GM12873 (cell line): Measurements from ENCODE around the gene PDE6B.

Experiments
- TF ChIP-seq, protein P1 (sequence below): IDR thresholded peaks from 2 replicates; pipeline ENCODE4 v1.5.1; 2012; ENCODE audit warnings: low read depth, mild to moderate bottlenecking, moderate library complexity, low read length, control low read depth; ENCODE audit not compliant: insufficient read depth; ENCODE audit errors: missing control alignments

Gene PDE6B

DNA sequence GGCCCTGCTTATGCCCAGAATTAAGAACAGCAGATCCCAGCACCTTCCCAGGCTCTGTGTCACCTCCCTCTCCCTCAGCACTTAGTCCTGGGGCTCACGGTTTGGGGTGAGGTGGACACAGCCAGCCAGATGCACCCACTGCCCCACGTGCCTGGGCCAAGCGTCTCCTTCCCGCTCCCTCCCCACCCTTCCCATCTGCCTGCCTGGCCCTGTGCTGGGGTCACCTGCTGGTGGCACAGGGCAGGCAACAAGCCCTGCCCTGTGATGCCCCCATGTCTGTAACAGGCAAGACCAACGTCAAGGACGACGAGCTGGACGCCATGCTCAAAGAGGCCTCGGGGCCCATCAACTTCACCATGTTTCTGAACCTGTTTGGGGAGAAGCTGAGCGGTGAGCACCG lies 54.3 kb downstream of the PDE6B start:
- TF ChIP-seq, protein P1, sequence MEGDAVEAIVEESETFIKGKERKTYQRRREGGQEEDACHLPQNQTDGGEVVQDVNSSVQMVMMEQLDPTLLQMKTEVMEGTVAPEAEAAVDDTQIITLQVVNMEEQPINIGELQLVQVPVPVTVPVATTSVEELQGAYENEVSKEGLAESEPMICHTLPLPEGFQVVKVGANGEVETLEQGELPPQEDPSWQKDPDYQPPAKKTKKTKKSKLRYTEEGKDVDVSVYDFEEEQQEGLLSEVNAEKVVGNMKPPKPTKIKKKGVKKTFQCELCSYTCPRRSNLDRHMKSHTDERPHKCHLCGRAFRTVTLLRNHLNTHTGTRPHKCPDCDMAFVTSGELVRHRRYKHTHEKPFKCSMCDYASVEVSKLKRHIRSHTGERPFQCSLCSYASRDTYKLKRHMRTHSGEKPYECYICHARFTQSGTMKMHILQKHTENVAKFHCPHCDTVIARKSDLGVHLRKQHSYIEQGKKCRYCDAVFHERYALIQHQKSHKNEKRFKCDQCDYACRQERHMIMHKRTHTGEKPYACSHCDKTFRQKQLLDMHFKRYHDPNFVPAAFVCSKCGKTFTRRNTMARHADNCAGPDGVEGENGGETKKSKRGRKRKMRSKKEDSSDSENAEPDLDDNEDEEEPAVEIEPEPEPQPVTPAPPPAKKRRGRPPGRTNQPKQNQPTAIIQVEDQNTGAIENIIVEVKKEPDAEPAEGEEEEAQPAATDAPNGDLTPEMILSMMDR, result no peak

DNA sequence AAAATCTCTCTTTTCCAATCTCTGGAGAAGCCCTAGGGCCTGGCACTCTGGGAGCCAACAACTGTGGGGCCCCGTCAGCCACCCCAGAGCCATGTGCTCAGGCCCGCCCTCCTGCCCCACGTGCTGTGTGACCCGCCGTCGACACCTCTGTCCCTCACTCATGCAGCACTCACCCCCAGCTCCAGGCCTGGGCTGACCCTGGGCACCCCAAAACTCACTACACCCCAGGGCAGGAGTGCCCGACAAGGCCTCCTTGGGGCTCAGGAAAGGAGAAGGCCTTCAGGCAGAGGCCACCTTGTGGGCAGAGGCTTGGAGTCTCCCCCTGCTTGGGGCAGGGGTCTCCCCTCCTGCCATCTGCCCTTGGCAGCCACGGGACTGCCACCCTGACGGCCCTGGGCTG lies 54.7 kb downstream of the PDE6B start:
- TF ChIP-seq, protein P1, result no peak

DNA sequence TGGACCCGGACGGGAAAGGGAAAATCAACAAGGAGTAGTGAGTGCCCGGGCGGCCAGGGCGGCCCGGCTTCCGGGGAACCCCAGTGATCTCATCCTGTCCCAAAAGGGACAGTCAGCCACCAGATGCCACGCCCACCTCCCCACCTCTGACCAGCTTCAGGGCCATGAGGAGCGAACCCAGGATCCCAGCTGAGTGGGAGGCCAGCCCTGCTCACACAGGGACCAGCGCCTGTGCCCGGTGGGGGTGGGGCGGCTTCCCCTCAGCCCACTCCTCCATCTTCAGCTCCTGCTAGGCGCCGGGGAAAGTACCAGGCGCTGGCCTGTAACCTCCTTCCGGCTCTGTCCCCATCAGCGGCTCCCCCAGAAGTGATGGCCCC lies 55.2 kb downstream of the PDE6B start:
- TF ChIP-seq, protein P1, result no peak

DNA sequence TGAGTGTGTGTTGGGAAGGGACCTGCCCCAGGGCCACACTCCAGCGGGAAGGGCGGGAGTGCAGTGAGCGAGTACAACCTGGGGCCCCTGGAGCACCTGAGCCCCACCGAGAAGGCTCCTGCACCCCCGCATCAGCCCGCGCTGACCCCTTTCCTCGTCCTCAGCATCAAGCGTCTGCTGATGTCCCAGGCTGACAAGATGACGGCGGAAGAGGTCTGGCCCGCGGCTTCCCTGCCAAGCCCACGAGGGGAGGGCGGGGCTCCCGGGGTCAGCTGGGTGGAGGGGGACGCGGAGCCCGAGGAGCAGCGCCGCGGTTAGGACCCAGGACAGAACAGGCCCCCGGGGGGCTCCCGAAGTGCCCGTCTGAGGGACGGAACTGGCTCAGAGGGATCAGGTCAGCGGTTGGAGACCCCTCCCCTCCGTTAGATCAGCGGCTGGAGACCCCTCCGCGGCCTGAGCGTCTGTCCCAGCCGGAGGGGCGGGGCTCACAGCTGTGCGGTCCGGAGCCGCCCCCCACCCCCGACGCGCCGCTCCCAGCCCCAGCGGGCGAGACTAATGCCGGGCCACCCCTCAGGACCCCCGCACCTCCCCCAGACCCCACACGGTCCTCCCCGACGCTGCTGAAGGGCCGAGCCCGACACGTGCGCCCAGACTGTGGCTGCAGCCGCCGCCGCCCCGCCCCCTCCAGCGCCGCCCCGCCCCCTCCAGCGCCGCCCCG lies 55.7 kb downstream of the PDE6B start:
- TF ChIP-seq, protein P1, result no peak

DNA sequence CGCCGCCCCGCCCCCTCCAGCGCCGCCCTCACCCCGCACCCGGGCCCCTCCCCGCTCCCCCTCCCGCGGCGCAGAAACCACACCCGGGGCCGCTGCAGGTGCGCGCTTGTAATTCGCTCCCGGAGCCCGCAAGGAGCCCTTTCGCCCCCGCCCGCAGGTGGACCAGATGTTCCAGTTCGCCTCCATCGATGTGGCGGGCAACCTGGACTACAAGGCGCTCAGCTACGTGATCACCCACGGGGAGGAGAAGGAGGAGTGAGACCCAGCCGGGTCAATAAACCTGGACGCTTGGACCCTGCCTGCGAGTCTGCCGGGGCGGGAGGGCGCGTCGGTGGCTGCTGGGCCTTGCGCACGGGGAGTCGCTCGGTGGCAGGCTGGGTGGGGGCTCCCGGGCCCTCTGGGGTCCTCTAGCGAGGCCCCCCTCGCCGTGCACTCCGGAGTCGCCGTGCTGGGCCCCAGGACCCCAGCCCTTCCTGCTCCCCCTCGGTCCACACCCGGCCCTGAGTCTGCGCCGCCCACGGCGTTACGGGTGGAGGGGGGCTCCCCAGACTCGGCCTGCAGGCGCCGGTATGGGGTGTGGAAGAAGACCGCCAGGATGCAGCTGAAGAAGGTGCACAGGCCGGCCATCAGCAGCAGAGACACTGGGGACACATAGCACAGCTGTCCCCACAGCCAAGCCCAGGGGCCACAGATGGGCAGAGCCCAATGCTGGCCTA lies 56.5 kb downstream of the PDE6B start:
- TF ChIP-seq, protein P1, result no peak

DNA sequence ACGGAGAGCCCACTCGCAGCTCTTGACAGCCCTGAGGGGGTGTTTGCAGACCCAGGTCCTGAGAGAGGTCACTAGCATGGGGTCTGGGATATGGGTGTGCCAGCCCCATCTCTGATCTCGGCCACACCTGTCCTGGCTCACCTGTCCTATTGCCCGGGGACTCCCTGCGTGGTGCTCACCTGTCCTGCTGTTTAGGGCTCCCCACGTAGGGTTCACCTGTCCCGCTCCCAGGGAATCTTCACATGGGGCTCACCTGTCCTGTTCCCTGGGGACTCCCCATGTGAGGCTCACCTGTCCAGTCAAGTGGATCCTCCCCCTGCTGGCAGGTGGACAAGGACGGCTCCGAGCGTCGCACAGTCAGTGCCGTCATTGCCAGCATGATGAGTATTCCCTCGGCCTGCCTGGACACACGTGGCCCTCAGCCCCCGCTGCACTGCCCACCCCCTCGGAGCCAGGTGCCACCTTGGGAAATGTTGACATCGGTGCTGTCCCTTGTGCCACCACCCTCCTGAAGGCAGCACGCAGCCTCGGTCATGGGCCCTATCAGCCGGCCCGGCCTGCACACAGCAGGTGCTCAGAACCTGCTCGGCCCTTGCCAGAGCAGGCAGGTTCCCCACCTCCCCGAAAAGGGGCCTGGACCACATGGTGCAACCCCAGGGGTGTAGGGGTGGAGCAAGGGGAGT lies 57.3 kb downstream of the PDE6B start:
- TF ChIP-seq, protein P1, result no peak

DNA sequence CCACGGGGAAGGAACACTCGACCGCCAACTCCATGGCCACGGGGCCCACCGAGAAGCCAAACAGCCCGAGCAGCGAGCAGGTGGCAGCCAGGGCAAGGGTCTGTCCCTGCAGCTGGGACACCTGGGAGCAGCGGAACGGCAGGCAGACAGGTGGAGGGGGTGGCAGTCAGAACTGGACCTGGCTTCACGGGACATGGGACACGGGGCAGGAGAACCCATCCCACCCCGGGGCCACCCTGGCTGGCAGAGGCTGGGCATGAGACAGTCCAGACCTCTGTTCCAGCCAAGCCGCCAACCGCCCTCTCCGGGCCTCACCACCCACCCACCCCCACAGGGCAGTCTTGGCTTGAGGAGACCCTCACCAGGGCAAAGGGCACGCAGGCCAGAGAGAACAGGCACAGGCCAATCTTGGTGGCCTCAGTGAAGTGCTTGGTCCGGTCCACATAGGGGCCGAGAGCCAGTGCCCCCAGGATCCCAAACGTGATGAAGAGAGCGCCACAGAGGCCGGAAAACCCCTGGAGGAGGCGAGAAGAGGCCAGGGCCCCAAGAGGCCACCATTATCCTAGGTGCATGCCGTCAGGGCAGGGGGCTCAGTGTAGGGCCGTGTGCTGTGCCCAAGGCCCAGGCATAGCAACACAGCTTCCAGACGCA lies 58.0 kb downstream of the PDE6B start:
- TF ChIP-seq, protein P1, result no peak
